ENCODE measurements around the gene SULT1C4.

DNA sequence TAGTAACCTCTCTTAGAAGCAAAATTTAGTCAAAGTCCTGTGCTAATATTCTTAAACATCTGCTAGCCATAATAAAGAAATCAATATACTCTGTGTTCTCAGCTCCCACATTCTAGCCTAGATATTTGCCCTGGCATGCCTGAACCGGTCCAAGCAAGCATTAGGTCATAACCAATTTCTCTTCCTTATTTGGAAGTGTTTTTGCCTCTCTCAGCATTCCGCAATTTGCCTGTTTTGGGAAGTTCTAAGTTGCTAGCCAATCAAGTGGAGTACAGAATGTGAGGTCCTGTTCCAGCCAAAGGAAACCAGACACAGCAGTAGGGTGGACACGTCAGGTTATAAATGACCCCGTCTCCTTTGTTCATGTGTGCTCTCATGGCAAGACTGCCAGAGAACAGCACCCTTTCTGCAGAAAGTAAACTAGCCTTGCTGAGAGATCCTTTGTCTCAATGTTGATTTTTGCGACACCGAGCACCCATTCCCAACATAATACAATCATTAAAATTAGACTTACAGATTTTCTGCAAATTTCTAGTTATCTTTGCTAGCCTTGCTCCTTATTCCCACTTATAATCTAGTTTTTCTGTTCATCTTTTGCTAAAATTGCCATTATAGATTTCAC lies 13.0 kb upstream of the SULT1C4 start:
- TF ChIP-seq, protein P1, sequence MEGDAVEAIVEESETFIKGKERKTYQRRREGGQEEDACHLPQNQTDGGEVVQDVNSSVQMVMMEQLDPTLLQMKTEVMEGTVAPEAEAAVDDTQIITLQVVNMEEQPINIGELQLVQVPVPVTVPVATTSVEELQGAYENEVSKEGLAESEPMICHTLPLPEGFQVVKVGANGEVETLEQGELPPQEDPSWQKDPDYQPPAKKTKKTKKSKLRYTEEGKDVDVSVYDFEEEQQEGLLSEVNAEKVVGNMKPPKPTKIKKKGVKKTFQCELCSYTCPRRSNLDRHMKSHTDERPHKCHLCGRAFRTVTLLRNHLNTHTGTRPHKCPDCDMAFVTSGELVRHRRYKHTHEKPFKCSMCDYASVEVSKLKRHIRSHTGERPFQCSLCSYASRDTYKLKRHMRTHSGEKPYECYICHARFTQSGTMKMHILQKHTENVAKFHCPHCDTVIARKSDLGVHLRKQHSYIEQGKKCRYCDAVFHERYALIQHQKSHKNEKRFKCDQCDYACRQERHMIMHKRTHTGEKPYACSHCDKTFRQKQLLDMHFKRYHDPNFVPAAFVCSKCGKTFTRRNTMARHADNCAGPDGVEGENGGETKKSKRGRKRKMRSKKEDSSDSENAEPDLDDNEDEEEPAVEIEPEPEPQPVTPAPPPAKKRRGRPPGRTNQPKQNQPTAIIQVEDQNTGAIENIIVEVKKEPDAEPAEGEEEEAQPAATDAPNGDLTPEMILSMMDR (IDR thresholded peaks at IDR 0.05; ENCODE audit: low read length) = no peak
- no peak for TF ChIP-seq EZH2 (IDR thresholded peaks at IDR 0.05; ENCODE audit: borderline replicate concordance, low read length)
